NCI-H69 (cell line): ENCODE data around the gene MED12L.

Experiments
- DNase-seq: peaks from one replicate; lab custom pipeline; 2025; lab: John Stamatoyannopoulos, UW

The MED12L gene

DNA sequence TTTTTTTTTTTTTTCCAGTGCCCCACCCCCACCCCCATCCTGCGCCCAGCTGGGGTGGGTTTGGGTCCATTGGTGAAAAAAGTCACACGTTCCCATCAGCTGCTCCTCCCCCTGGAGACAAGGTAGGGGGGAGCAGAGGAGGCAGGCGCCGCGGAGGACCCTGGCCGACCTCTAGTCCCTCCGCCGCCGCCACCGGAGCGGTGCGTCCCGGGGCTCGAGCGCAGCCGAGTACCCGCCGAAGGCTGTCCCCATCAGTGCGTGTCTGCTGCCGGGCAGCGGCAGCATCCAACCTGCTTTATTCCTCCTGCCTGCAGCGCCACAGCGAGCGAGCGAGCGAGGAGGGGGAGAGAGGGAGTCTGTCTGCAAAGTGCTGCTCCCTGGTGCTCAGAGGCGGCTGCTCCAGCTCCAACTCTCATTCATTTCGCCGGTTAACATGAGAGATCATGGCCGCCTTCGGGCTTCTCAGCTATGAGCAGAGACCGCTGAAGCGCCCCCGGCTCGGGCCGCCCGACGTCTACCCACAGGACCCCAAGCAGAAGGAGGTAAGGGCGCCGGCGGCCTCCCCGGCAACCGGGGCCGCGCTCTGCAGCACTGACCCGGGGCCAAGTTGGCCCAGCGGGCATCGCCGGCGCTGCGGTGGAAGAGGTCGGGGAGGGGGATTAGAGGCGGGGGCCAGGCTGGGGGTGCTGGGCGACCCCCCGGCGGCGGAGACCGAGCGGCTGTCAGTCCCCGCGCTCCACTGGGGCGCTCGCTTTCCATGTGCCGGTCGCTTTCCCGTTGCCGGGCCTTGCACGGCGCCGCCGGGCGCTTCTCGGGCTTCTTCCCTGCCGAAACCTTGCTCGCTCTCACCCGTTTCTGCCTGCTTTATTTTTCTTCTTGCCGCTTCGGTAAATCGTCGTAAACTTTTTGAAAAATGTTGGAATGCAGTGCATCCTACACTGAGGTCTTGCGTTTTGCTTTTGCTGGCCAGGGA lies 1.3 kb downstream of the MED12L start:
- peak; percentile 81 for DNase-seq

DNA sequence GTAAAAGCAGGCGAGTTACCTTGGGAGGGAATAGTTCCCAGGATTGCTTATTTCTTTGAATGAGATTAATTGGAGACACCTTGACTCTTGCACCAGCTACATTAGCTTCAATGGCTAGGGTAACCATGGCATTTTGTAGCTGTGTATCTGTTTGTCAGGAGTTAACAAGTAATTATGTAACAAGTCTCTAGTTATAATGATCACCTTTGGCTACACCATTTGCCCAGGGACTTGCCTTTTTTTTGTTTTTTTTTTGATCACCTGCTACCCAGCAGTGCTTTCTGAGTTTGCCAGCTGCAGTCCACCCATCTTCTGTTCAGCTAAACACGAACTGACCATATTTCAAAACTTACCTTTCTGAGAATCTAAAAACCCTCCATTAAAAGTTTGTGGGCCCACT lies 2.2 kb downstream of the MED12L start:
- DNase-seq, result peak; percentile 75

DNA sequence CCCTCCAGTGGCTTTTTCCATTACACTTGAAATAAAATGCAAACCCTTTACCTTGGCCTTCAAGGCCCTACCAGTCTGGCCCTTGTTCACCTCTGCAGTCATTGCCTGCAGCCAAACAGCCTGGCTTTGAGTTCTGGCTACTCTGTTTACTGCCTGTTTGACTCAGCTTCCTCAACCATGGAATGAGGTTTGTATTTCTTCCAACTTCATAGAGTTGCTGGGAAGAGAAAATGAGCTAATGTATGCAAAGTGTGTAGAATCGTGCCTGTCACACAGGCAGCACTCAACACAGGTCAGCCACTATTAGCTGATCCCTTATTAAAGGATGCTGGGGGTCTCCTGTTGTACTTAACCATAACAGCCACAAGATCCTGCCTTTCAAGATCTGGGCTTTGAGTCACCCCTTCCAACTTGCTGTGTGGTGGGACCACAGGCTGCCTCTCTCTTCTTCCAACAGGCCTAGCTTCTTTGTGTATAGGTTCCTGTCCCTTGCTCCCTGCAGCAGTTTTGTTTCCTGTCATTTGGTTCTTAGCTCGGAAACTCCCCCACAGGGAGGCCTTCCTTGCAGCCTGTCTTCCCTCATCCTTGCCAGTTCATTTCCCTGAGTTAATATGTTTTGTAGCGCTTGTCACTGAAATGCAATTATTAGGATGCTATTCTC lies 6.4 kb downstream of the MED12L start:
- DNase-seq, result no peak

DNA sequence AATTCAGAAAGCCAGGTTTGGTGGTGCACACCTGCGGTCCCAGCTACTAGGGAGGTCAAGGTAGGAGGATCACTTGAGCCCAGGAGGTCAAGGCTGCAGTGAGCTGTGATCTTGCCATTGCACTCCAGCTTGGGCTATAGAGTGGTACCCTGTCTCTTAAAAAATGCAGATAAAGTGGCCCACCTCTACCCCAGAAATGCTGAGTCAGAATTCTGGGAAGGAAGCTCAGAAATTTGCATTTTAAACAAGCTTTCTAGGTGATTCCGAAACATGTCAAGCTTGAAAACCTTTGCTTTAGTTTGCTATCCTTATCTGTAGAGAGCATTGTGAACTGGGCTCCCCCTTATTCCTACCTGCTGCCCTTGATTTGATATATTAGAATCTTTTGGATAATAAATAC lies 7.7 kb downstream of the MED12L start:
- DNase-seq, result no peak

DNA sequence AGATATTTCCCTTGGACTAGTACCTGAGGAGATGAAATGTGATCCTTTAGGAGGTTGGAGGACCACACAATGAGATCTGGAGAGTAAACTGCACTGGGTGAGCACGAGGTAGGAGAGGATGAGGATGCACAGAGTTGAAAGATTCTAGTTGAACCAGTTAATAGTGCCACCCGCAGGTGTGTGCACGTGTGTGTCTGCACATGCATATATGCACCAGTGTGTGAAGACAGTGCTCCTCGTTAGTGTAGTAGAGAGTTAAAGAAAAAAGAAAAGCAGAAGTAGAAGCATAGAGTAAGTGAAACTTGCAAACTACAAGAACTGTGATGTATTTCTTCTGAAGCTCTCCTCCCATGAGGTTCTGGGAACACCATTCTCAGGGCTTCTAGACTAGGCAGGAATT lies 8.4 kb downstream of the MED12L start:
- no peak for DNase-seq

DNA sequence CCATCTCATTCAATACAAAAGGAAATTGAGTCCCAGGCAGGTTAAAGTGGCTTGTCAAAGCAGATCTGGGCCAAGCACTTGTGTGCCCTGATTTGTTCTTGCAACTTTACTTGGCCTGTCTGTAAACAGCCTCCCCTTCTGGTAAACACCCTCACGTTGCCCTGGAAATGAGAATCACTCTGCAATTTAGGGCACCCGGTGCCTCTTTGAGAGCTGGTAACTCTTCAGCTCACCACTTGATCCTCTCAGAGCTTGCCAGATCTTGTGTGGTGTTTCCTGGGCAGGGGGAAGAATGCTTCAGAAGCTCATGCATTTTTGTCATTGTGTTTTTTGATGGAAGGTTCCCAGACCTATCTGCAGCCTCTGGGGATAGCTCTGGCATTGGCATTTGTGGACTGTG lies 11.3 kb downstream of the MED12L start:
- no peak for DNase-seq

DNA sequence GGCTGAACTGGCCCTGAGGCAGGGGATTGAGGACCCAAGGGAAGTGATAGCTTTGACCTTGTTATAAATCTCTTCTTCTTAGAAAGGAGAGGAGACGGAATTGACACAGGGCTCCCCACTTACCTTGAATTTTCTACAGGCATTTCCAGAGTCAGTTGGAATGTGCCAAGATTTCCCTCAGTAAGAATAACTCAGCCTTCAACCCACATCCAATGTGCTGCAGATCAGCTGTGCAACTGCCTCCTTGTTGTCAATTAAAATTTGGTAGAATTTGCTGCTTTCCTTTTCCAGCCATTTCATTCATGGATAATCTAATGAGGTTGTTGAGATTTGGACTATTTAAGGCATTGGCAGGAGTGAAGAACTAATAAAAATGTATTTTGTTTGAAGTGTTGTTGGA lies 14.6 kb downstream of the MED12L start:
- no peak for DNase-seq

DNA sequence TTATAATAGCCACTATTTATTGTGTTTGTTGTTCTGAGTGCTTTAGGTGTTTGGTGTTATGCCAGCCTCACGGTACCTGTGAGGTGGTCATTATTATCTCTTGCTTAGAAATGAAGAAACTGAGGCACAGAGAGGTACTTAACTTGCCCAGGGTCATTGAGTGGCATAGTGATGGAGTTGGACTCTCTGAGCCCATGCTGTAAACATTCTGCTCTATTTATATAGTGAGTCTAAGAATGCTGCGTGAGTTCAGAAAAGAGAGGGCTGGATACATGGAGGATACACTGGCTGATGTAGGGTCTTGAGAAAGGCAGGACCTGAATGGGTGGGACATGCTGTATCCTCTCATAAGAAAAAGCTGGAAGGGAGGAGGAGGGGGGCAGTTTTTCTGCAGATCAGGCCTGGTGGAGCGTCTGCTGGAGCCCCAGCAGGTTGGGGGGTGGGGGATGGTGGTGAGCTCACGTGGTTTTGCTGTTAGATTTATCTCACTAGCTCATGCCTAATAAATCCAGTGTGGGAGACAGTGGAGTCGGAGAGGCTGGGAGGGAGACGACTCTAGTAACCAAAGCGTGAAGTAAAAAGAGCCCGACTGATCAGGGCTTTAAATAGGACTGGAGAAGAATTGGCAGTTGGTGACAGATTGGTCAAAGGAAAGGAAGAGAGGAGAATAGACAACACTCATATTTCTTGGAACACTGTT lies 16.0 kb downstream of the MED12L start:
- DNase-seq, result no peak

DNA sequence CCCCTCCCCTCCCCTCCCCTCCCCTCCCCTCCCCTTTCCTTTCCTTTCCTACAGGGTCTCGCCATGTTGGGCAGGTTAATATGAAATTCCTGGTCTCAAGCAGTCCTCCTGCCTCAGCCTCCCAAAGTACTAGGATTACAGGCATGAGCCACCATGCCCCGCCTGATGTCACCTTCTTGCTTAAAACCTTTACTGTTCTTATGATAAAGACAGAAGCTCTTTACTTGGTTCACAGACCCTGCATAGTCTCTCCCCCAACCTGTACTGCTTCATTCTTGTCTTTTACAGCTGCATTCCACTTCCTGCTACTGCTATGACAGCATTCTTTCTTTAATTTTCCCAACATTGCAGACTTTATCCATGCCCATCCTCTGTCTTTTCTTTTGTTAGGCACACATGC lies 20.8 kb downstream of the MED12L start:
- no peak for DNase-seq

DNA sequence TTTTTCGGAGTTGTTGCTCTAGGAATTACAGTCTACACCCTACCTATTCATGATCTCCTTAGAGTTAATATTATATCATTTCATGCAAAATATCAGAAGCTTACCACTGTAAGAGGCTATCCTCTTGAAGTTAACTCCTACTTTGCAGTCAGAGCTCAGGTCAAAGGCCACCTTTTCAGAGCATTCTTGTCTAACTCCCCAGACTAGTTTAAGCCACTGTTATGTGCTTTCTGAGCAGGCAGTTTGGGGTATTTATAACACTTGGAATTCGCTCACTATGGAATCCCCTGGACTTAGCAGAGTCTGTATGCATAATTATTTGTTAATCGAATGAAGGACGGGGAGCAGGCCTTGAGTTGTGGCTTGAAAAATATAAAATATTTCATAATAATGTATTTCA lies 21.7 kb downstream of the MED12L start:
- no peak for DNase-seq

DNA sequence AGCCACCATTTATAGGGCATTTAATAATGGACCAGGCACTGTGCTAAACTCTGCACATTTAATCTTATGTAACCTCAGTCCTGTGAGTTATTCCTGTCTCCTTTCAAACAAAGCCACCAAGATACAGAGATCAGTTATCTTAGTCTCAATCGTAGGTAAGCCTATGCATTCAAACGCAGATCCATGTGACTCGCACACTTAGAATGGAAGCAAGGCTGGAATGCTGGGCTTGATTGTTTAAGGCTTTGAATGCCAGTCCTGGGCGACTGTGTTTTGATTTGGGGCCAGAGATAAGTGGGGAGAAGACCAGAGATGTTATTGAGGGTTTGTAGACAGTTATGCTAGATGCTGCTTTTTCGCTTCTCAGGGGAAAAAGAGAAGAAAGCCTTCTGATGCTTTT lies 22.2 kb downstream of the MED12L start:
- DNase-seq, result no peak

DNA sequence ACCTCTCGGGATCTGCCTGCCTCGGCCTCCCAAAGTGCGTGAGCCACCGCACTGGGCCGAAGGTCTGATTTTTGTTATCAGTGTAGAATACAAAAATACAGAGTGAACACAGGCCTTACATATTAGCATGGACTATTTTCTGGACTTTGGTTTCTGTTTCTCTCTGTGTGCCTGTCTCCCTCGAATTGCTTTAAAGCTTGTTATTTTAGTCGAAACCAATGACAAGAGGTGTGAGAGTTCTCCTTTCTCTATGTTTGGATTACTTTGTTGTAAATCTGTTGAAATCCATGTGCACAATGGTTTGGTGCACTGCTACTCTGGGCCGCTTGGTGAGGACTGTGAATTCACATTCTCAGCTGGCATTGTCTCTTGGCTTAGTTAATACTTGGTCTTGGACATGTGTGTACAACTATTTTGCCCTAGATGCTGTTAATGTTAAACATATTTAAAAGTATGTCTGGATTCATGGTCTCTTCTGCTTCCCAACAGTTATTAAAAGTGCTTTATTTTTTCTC lies 23.9 kb downstream of the MED12L start:
- no peak for DNase-seq

DNA sequence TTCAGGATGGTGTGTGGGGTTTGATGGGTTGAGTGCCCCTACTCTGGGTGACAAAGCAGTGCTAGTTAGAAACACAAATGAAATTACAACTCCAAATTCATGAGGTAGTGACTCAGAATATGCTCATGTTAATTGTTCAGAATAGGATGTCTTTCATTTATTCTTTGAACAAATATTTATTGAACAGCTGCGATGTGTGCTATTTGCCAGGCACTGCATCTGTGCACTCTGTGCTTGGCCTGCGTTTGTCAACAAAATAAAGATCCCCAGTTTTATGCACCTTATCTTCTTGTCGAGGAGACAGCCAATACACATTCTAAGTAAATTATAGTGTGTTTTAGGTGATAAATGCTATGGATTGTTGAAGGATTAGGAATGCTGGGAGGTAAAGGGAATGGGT lies 27.3 kb downstream of the MED12L start:
- peak; percentile 29 for DNase-seq

DNA sequence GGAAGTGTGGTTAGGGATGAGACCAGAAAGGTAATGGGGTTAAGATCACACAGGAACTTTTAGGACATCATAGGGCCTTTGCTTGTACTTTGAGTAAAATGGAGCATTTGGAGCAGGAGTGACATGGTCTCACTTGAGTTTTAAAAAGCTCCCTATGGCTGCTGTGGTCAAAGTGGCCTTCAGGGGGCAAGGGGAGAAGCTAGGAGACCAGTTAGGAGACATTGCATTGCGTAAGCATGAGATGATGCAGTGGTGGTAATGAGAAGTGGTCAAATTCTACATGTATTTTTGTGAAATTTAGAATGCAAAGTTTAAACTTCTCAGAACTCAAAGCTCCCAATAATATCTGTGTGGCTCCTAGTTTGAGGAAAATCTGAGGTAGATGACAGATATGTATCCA lies 27.9 kb downstream of the MED12L start:
- no peak for DNase-seq

DNA sequence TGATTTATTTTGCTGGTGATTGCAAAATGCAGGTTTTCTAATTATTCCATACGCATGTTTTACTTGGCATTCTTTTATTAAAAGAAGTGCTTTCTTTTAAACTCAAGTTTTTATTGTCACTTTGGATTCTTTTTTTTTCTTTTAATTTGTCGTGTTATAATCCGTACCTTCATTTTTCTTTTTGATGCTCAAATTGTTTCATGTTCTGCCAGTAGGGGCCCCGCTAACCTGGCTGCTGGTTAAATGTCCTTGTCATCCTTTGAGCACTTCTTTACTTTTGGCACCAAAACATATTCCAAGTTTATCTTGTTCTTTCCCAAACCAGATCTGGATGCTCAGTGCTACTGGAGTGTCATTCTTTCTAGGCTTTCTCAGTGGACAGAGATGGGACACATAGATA lies 31.6 kb downstream of the MED12L start:
- no peak for DNase-seq

DNA sequence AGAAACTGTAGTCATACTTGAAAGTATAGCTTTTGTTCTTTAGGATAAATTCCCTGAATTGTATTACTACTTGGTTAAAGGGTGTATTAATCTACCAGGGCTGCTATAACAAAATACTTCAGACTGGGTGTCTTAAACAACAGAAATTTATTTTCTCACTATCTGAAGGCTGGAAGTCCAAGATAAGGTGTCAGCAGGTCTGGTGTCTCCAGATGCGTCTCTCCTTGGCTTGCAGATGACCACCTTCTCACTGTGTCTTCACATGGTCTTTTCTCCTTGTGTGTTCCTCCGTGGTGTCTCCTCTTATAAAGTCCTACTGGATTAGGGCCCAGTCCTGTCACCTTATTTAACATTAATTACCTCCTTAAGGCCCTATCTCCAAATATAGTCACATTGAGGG lies 33.7 kb downstream of the MED12L start:
- DNase-seq, result no peak

DNA sequence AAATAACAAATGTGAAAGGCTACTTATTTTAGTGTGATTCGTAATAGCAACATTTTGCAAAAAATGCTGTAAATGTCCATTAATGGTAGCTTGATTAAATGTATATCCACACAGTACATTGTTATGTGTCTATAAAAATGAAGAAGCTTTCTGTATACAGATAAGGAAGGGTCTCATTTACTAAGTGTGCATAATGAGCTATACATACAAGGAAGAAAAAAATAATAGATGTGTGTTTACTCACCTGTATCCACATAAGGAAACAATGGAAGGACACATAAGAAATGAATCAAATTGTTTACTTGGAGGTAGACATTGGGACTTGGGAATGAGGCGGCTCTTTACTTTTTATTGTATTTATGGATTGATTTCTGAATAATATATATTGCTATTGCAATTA lies 34.9 kb downstream of the MED12L start:
- peak; percentile 65 for DNase-seq

DNA sequence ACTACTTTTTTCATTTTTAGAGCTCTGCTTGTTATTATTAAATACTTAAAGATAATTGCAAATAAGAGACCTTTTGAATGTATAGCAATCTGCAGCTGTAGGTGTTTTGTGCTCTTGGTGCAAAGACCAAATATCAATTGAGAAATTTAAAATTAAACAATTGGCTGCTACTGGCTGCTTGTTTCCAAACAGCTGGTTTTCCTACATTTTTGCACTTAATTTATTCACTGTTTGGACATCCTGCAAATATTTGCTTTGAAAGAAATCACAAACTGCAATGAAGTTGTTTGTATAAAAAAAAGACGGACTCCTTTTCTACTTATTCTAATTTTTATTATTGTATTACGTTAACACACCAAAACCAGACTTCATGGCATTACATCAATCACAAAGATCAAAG lies 35.6 kb downstream of the MED12L start:
- no peak for DNase-seq

DNA sequence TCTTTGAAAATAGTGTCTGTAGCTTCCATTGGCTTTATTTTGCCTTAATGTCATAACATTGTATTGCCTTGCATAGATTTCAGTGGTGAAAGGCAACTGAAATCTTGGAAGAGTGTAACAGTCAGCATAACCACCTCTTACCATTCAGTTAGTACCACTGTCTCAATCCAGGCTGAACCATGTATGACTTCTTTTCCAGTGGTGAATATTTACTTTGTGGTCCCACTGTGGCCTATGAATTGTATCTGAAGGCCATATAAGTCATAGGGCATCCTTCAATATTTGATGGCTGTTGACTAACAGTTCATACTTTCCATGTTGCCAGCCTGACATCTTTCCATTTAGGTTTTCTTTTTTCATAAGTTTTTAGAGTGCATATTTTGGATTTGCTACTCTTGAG lies 38.4 kb downstream of the MED12L start:
- no peak for DNase-seq

DNA sequence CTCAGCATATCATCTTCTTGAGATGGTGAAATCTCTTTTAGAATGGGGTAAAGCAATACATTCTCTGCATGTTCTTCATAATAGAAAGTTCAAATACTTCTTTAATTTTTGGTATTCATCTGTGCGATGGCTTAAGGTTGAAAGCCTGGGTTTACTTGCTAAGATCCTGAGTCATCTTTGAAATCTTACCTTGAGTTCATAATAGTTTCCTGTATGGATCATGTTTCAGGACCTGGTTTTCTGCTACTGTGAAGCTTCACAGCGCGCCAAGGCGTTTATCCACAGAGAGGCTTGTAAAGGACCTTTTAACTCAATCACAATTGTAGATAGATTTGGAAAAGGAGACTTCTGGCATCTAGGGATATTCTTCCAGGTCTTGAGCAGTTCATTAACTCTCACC lies 39.0 kb downstream of the MED12L start:
- DNase-seq, result no peak

DNA sequence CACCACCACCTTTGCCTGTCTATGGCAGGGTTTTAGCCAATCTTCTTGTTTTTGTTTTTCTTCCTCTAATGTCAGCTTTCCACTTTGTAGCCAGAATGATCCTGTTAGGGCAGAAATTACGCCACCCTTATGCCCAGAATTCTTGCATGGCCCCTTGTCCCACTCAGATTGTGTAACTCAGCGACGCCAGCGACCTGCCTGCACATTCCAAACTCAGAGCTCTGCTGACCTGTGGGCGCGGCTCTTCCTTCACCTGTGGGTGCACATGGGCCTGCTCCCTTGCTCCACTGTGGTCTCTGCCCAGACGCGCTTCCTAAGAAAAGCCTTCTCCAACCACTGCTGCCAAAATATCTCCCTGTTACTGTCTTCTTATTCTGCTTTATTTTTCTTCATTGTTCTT lies 45.0 kb downstream of the MED12L start:
- DNase-seq, result no peak

DNA sequence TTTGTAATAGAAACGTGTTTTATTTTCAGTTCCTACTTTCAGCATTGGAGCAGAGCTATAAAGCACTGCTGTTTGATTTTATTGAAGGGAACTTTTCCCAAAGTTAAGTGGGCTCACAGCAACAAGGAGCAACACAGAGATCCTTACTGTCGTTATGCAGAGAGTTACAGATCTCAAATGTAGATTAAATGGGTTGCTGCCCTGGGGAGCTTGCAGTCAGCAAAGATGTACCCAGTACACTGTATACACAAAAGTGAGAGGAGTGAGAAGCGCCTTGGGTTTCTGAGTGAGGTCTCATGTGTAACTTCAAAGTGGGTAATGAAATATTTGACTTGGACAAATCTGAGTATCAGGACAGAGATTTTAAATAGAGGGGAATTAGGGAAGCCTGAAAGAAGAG lies 47.7 kb downstream of the MED12L start:
- no peak for DNase-seq
